ENCODE measurements around the gene RET.

DNA sequence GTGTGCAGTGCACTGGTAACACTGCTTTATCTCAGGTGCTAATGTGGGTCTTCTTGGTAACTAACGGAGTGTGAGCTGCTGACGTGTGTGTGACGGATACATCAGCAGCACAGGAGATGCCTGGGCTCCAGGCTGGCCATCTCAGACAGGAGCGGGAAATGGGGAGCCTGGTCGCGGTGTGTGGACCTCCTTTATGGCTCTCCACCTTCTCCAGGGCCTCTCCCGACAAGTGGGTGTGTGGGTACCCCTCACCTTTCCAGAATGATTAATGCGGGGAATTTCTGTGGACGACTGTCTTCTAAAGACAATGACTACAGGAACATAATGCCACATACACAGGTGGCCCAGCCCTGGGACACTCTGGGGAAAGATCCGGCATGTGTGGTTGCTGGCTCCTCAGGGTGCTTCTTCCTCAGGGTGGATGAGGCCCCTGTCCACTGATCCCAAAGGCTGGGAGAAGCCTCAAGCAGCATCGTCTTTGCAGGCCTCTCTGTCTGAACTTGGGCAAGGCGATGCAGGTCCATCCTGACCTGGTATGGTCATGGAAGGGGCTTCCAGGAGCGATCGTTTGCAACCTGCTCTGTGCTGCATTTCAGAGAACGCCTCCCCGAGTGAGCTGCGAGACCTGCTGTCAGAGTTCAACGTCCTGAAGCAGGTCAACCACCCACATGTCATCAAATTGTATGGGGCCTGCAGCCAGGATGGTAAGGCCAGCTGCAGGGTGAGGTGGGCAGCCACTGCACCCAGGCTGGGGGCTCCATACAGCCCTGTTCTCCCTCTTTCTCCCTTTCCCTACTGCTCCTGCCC lies 41.1 kb downstream of the RET start:
- TF ChIP-seq ZNF37A (tag by site-specific recombination; IDR thresholded peaks at IDR 0.05) (no peak), ZNF747 (tag by site-specific recombination; IDR thresholded peaks at IDR 0.05) (no peak), ZNF621 (tag by site-specific recombination; IDR thresholded peaks at IDR 0.05) (no peak), HOXD13 (CRISPR knock-in tag; IDR thresholded peaks at IDR 0.05; ENCODE audit: borderline replicate concordance) (no peak), ZNF10 (tag by site-specific recombination; IDR thresholded peaks at IDR 0.05) (no peak), SALL2 (tag by site-specific recombination; IDR thresholded peaks at IDR 0.05; ENCODE audit: borderline replicate concordance) (no peak), ZNF274 (IDR thresholded peaks at IDR 0.05; ENCODE audit: low read length) (no peak), ZNF274 (tag by site-specific recombination; IDR thresholded peaks at IDR 0.05; ENCODE audit: borderline replicate concordance) (no peak)
- TF ChIP-seq, protein P1, sequence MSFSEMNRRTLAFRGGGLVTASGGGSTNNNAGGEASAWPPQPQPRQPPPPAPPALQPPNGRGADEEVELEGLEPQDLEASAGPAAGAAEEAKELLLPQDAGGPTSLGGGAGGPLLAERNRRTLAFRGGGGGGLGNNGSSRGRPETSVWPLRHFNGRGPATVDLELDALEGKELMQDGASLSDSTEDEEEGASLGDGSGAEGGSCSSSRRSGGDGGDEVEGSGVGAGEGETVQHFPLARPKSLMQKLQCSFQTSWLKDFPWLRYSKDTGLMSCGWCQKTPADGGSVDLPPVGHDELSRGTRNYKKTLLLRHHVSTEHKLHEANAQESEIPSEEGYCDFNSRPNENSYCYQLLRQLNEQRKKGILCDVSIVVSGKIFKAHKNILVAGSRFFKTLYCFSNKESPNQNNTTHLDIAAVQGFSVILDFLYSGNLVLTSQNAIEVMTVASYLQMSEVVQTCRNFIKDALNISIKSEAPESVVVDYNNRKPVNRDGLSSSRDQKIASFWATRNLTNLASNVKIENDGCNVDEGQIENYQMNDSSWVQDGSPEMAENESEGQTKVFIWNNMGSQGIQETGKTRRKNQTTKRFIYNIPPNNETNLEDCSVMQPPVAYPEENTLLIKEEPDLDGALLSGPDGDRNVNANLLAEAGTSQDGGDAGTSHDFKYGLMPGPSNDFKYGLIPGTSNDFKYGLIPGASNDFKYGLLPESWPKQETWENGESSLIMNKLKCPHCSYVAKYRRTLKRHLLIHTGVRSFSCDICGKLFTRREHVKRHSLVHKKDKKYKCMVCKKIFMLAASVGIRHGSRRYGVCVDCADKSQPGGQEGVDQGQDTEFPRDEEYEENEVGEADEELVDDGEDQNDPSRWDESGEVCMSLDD (tag by site-specific recombination; IDR thresholded peaks at IDR 0.05) = no peak
- TF ChIP-seq, protein P2, sequence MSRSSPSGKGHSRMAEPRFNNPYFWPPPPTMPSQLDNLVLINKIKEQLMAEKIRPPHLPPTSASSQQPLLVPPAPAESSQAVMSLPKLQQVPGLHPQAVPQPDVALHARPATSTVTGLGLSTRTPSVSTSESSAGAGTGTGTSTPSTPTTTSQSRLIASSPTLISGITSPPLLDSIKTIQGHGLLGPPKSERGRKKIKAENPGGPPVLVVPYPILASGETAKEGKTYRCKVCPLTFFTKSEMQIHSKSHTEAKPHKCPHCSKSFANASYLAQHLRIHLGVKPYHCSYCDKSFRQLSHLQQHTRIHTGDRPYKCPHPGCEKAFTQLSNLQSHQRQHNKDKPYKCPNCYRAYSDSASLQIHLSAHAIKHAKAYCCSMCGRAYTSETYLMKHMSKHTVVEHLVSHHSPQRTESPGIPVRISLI (tag by site-specific recombination; IDR thresholded peaks at IDR 0.05) = no peak
- TF ChIP-seq, protein P3, sequence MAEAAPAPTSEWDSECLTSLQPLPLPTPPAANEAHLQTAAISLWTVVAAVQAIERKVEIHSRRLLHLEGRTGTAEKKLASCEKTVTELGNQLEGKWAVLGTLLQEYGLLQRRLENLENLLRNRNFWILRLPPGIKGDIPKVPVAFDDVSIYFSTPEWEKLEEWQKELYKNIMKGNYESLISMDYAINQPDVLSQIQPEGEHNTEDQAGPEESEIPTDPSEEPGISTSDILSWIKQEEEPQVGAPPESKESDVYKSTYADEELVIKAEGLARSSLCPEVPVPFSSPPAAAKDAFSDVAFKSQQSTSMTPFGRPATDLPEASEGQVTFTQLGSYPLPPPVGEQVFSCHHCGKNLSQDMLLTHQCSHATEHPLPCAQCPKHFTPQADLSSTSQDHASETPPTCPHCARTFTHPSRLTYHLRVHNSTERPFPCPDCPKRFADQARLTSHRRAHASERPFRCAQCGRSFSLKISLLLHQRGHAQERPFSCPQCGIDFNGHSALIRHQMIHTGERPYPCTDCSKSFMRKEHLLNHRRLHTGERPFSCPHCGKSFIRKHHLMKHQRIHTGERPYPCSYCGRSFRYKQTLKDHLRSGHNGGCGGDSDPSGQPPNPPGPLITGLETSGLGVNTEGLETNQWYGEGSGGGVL (tag by site-specific recombination; IDR thresholded peaks at IDR 0.05) = no peak
- TF ChIP-seq, protein P4, sequence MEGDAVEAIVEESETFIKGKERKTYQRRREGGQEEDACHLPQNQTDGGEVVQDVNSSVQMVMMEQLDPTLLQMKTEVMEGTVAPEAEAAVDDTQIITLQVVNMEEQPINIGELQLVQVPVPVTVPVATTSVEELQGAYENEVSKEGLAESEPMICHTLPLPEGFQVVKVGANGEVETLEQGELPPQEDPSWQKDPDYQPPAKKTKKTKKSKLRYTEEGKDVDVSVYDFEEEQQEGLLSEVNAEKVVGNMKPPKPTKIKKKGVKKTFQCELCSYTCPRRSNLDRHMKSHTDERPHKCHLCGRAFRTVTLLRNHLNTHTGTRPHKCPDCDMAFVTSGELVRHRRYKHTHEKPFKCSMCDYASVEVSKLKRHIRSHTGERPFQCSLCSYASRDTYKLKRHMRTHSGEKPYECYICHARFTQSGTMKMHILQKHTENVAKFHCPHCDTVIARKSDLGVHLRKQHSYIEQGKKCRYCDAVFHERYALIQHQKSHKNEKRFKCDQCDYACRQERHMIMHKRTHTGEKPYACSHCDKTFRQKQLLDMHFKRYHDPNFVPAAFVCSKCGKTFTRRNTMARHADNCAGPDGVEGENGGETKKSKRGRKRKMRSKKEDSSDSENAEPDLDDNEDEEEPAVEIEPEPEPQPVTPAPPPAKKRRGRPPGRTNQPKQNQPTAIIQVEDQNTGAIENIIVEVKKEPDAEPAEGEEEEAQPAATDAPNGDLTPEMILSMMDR (tag by site-specific recombination; IDR thresholded peaks at IDR 0.05) = no peak

Data from HEK293 (cell line).